SK-N-SH treated with all-trans-retinoic acid at 6 μM for 48 hours (cell line): ENCODE results near the gene APOO.

ENCODE experiments used
- ATAC-seq: fragments of 200-7000 bp; cut with Tn5 transposase; 3 replicates; pipeline ENCODE4 v1.9.1; 2020; ENCODE audit warnings: mild to moderate bottlenecking, moderate library complexity
- ARNTL ChIP-seq: fragments of 450-650 bp; formaldehyde crosslinking; IDR thresholded peaks from 2 replicates; pipeline ENCODE4 v1.5.0; 2020; ENCODE audit warnings: low read depth, mild to moderate bottlenecking, moderate library complexity, borderline replicate concordance
- BACH2 ChIP-seq: fragments of 250-450 bp; sonication (Bioruptor Pico); IDR thresholded peaks from 2 replicates; pipeline ENCODE4 v1.9.0; 2021; ENCODE audit warnings: mild to moderate bottlenecking, borderline replicate concordance
- CSDC2 ChIP-seq: fragments of 250-450 bp; sonication (Bioruptor Pico); IDR thresholded peaks from 2 replicates; pipeline ENCODE4 v1.5.0; 2020; ENCODE audit warnings: mild to moderate bottlenecking, moderate library complexity
- ESRRG ChIP-seq: fragments of 250-450 bp; sonication (Bioruptor Pico); IDR thresholded peaks from 2 replicates; pipeline ENCODE4 v1.6.1; 2021; ENCODE audit warnings: mild to moderate bottlenecking
- GLIS3 ChIP-seq: fragments of 250-450 bp; sonication (Bioruptor Pico); IDR thresholded peaks from 2 replicates; pipeline ENCODE4 v1.5.0; 2020; ENCODE audit warnings: mild to moderate bottlenecking, moderate library complexity
- ISL1 ChIP-seq: fragments of 250-450 bp; sonication (Bioruptor Pico); IDR thresholded peaks from 2 replicates; pipeline ENCODE4 v2.1.2; 2022; ENCODE audit warnings: mild to moderate bottlenecking, moderate library complexity
- OSR1 ChIP-seq: fragments of 250-450 bp; sonication (Bioruptor Pico); IDR thresholded peaks from 2 replicates; pipeline ENCODE4 v1.8.0; 2022; ENCODE audit warnings: moderate library complexity, mild to moderate bottlenecking, inconsistent platforms
- PPARA ChIP-seq: fragments of 250-450 bp; sonication (Bioruptor Pico); IDR thresholded peaks from 2 replicates; pipeline ENCODE4 v1.5.0; 2020; ENCODE audit warnings: mild to moderate bottlenecking, borderline replicate concordance
- SNAI2 ChIP-seq: fragments of 250-450 bp; sonication (Bioruptor Pico); IDR thresholded peaks from 2 replicates; pipeline ENCODE4 v1.5.0; 2020; ENCODE audit warnings: mild to moderate bottlenecking, moderate library complexity
- TCF4 ChIP-seq: fragments of 250-450 bp; sonication (Bioruptor Pico); IDR thresholded peaks from 2 replicates; pipeline ENCODE4 v1.8.0; 2021; ENCODE audit warnings: mild to moderate bottlenecking, moderate library complexity, borderline replicate concordance
- ZC3H10 ChIP-seq: fragments of 250-450 bp; sonication (Bioruptor Pico); IDR thresholded peaks from 2 replicates; pipeline ENCODE4 v1.5.1; 2021; ENCODE audit warnings: mild to moderate bottlenecking, moderate library complexity
- ZFP3 ChIP-seq: fragments of 250-450 bp; sonication (Bioruptor Pico); IDR thresholded peaks from 2 replicates; pipeline ENCODE4 v1.5.0; 2020; ENCODE audit warnings: mild to moderate bottlenecking, moderate library complexity
- ZFP30 ChIP-seq: fragments of 450-650 bp; formaldehyde crosslinking; IDR thresholded peaks from 2 replicates; pipeline ENCODE4 v1.5.0; 2022; ENCODE audit warnings: mild to moderate bottlenecking, moderate library complexity
- ZNF565 ChIP-seq: fragments of 450-650 bp; formaldehyde crosslinking; conservative IDR thresholded peaks from 2 replicates; pipeline ENCODE4 v1.5.0; 2020; ENCODE audit warnings: low read depth, mild to moderate bottlenecking, moderate library complexity
- ZNF70 ChIP-seq: fragments of 450-650 bp; formaldehyde crosslinking; IDR thresholded peaks from 2 replicates; pipeline ENCODE4 v1.5.0; 2020; ENCODE audit warnings: mild to moderate bottlenecking, moderate library complexity
- ZNF8 ChIP-seq: fragments of 450-650 bp; formaldehyde crosslinking; IDR thresholded peaks from 2 replicates; pipeline ENCODE4 v1.5.0; 2020; ENCODE audit warnings: mild to moderate bottlenecking, moderate library complexity
- TF ChIP-seq, protein P1 (sequence below): fragments of 250-450 bp; sonication (Bioruptor Pico); IDR thresholded peaks from 2 replicates; pipeline ENCODE4 v1.8.0; 2020; ENCODE audit warnings: mild to moderate bottlenecking, moderate library complexity, borderline replicate concordance
- TF ChIP-seq, protein P2 (sequence below): fragments of 250-450 bp; sonication (Bioruptor Pico); IDR thresholded peaks from 2 replicates; pipeline ENCODE4 v1.5.1; 2020; ENCODE audit warnings: low read depth, mild to moderate bottlenecking, moderate library complexity
- TF ChIP-seq, protein P3 (sequence below): fragments of 250-450 bp; sonication (Bioruptor Pico); IDR thresholded peaks from 2 replicates; pipeline ENCODE4 v1.8.0; 2021; ENCODE audit warnings: low read depth, mild to moderate bottlenecking, moderate library complexity, borderline replicate concordance
- TF ChIP-seq, protein P4 (sequence below): fragments of 250-450 bp; sonication (Bioruptor Pico); IDR thresholded peaks from 2 replicates; pipeline ENCODE4 v1.5.1; 2021; ENCODE audit warnings: mild to moderate bottlenecking, moderate library complexity

Gene APOO

DNA sequence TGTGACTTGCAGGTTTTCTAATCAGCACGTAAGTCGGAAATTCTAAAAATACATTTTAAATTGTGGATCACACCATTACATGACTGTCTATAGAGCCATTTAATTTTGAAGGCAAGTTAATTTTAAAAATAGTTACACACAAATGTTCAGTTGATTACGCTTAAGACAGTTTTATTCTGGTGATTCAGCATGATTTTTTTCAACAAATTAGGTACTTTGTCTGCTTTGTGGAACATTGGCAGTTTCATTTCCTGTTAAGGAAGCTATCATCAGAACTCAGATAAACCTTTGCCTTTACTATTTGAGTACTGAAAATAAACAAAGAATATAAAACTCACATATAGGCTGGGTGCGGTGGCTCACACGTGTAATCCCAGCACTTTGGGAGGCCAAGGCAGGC, 105.3 kb downstream of the APOO start:
- TF ChIP-seq, protein P1, sequence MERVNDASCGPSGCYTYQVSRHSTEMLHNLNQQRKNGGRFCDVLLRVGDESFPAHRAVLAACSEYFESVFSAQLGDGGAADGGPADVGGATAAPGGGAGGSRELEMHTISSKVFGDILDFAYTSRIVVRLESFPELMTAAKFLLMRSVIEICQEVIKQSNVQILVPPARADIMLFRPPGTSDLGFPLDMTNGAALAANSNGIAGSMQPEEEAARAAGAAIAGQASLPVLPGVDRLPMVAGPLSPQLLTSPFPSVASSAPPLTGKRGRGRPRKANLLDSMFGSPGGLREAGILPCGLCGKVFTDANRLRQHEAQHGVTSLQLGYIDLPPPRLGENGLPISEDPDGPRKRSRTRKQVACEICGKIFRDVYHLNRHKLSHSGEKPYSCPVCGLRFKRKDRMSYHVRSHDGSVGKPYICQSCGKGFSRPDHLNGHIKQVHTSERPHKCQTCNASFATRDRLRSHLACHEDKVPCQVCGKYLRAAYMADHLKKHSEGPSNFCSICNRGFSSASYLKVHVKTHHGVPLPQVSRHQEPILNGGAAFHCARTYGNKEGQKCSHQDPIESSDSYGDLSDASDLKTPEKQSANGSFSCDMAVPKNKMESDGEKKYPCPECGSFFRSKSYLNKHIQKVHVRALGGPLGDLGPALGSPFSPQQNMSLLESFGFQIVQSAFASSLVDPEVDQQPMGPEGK (CRISPR knock-in tag) = no peak
- no peak for TF ChIP-seq ZFP3 (CRISPR knock-in tag)
- no peak for TF ChIP-seq ARNTL (CRISPR knock-in tag)
- no peak for TF ChIP-seq OSR1 (CRISPR knock-in tag)
- no peak for TF ChIP-seq TCF4 (CRISPR knock-in tag)
- ATAC-seq = no peak

DNA sequence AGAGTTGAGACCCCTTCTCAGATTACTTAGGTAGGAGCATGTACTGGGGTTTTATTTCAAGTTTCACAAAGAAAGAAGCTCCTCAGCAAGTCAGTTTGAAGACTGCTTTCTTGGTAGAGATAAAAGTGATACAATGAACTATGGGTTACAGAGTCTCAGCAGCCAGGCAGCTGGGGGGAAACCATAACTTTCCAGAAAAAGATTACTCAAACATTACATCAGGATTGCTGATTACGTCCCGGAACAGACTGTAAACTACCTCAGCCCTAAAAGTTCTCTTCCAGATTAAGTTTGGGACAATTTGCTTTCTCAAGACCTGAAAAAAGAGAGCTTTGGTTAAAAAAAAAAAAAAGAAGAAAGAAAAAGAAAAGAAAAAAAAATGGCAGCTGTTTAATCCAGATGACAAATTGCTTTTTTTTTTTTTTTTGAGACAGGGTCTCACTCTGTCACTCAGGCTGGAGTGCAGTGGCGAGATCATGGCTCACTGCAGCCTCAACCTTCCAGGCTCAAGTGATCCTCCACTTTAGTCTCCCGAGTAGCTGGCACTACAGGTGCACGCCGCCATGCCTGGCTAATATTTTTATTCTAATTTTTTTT, 108.2 kb downstream of the APOO start:
- TF ChIP-seq SNAI2 (CRISPR knock-in tag) (no peak), GLIS3 (CRISPR knock-in tag) (no peak), ARNTL (CRISPR knock-in tag) (no peak), PPARA (CRISPR knock-in tag) (no peak), ZFP3 (CRISPR knock-in tag) (no peak), ZNF70 (CRISPR knock-in tag) (no peak), ZNF565 (no peak), ESRRG (CRISPR knock-in tag) (no peak), ZC3H10 (CRISPR knock-in tag) (no peak), CSDC2 (CRISPR knock-in tag) (no peak), ISL1 (CRISPR knock-in tag) (no peak), BACH2 (CRISPR knock-in tag) (no peak), ZNF8 (no peak)
- TF ChIP-seq, protein P2, sequence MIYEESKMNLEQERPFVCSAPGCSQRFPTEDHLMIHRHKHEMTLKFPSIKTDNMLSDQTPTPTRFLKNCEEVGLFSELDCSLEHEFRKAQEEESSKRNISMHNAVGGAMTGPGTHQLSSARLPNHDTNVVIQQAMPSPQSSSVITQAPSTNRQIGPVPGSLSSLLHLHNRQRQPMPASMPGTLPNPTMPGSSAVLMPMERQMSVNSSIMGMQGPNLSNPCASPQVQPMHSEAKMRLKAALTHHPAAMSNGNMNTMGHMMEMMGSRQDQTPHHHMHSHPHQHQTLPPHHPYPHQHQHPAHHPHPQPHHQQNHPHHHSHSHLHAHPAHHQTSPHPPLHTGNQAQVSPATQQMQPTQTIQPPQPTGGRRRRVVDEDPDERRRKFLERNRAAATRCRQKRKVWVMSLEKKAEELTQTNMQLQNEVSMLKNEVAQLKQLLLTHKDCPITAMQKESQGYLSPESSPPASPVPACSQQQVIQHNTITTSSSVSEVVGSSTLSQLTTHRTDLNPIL (CRISPR knock-in tag) = no peak
- TF ChIP-seq, protein P3, sequence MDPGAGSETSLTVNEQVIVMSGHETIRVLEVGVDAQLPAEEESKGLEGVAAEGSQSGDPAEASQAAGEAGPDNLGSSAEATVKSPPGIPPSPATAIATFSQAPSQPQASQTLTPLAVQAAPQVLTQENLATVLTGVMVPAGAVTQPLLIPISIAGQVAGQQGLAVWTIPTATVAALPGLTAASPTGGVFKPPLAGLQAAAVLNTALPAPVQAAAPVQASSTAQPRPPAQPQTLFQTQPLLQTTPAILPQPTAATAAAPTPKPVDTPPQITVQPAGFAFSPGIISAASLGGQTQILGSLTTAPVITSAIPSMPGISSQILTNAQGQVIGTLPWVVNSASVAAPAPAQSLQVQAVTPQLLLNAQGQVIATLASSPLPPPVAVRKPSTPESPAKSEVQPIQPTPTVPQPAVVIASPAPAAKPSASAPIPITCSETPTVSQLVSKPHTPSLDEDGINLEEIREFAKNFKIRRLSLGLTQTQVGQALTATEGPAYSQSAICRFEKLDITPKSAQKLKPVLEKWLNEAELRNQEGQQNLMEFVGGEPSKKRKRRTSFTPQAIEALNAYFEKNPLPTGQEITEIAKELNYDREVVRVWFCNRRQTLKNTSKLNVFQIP (CRISPR knock-in tag) = no peak
- TF ChIP-seq, protein P4, sequence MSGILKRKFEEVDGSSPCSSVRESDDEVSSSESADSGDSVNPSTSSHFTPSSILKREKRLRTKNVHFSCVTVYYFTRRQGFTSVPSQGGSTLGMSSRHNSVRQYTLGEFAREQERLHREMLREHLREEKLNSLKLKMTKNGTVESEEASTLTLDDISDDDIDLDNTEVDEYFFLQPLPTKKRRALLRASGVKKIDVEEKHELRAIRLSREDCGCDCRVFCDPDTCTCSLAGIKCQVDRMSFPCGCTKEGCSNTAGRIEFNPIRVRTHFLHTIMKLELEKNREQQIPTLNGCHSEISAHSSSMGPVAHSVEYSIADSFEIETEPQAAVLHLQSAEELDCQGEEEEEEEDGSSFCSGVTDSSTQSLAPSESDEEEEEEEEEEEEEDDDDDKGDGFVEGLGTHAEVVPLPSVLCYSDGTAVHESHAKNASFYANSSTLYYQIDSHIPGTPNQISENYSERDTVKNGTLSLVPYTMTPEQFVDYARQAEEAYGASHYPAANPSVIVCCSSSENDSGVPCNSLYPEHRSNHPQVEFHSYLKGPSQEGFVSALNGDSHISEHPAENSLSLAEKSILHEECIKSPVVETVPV = no peak
- TF ChIP-seq, all 23 proteins: peak for 0
- no peak for ATAC-seq

DNA sequence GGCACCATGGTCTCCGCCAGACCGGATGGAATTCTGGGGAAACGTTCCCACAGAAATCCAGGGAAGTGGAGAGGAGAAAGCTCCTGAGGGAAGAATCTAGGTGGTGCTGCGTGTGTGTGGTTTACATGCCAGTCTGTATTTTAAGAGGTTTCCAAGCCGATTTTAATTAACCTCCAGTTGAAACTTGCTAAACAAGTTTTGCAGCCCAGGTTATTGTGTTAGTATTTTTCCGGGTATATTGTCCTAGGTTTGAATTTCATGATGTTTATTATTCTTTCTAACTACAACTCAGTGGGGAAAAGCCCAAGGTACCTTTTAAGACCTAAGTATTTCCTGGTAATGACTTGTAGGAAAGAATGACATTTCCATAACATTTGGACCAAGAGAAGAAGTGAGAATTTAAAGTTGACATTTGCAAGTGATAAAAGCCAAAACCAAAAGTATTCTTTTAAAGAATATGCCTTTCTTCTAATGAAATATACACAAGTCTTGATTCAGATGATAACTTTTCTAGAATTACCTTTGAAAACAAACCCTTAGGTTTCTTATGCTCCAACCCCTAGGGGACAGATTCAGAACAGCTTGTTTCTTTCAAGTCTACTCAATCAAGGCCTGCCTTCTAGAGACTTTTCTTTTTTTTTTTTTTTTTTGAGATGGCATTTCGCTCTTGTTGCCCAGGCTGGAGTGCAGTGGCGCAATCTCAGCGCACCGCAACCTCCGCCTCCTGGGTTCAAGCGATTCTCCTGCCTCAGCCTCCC, 110.2 kb downstream of the APOO start:
- no peak for ATAC-seq
- TF ChIP-seq ZNF565 (no peak), BACH2 (CRISPR knock-in tag) (no peak), ZFP30 (CRISPR knock-in tag) (no peak), PPARA (CRISPR knock-in tag) (no peak), ZNF8 (no peak), SNAI2 (CRISPR knock-in tag) (no peak)
- TF ChIP-seq, protein P2 (CRISPR knock-in tag) = no peak
- TF ChIP-seq, protein P3 (CRISPR knock-in tag) = no peak
